ENCODE results near the gene EMC6.

Gene EMC6

GRCh38 chr17:3632287-3632686 lies 36.3 kb upstream of the EMC6 start:
- TF ChIP-seq CTCF (IDR thresholded peaks at IDR 0.05; ENCODE audit: low read length, missing control alignments), result no peak
- DNase-seq (ENCODE audit: low read depth), result no peak
- no peak overlapping the region for H3K4me3 ChIP-seq (replicated peaks; ENCODE audit: low read depth, low read length)

- DNase-seq (ENCODE audit: low read depth), result no peak
- H3K4me3 ChIP-seq (replicated peaks; ENCODE audit: low read depth, low read length), result peak overlapping the region; percentile 85
- TF ChIP-seq CTCF (IDR thresholded peaks at IDR 0.05; ENCODE audit: low read length, missing control alignments), result no peak
Observed at GRCh38 chr17:3635474-3636153, 33.0 kb upstream of the EMC6 start.

- H3K4me3 ChIP-seq (replicated peaks; ENCODE audit: low read depth, low read length), result peak within 1 kb of the TSS; percentile 85
- no peak for TF ChIP-seq CTCF (IDR thresholded peaks at IDR 0.05; ENCODE audit: low read length, missing control alignments)
- DNase-seq (ENCODE audit: low read depth), result peak; percentile 96
Observed at GRCh38 chr17:3636154-3636907, 32.3 kb upstream of the EMC6 start, which contains the start of the genes CTNS and SHPK. Gene CTNS, plus strand, starts transcription at chr17:3636760. Its CDS starts 3,447 bp downstream, at chr17:3640207. Gene SHPK, minus strand, starts transcription at chr17:3636250. Its CDS starts 31 bp downstream, at chr17:3636219.

- no peak for DNase-seq (ENCODE audit: low read depth)
- TF ChIP-seq CTCF (IDR thresholded peaks at IDR 0.05; ENCODE audit: low read length, missing control alignments), result no peak
- H3K4me3 ChIP-seq (replicated peaks; ENCODE audit: low read depth, low read length), result peak overlapping the region; percentile 85
Observed at GRCh38 chr17:3636908-3637373, 31.7 kb upstream of the EMC6 start.

GRCh38 chr17:3639981-3640596 lies 28.5 kb upstream of the EMC6 start:
- peak; percentile 72 for DNase-seq (ENCODE audit: low read depth)
- TF ChIP-seq CTCF (IDR thresholded peaks at IDR 0.05; ENCODE audit: low read length, missing control alignments), result no peak
- H3K4me3 ChIP-seq (replicated peaks; ENCODE audit: low read depth, low read length), result no peak overlapping the region

GRCh38 chr17:3641014-3641413 lies 27.6 kb upstream of the EMC6 start:
- no peak overlapping the region for H3K4me3 ChIP-seq (replicated peaks; ENCODE audit: low read depth, low read length)
- TF ChIP-seq CTCF (IDR thresholded peaks at IDR 0.05; ENCODE audit: low read length, missing control alignments), result no peak
- DNase-seq (ENCODE audit: low read depth), result no peak

Data from fibroblast of pulmonary artery (primary cell).